ENCODE measurements around the gene VWC2.

The VWC2 gene

DNA sequence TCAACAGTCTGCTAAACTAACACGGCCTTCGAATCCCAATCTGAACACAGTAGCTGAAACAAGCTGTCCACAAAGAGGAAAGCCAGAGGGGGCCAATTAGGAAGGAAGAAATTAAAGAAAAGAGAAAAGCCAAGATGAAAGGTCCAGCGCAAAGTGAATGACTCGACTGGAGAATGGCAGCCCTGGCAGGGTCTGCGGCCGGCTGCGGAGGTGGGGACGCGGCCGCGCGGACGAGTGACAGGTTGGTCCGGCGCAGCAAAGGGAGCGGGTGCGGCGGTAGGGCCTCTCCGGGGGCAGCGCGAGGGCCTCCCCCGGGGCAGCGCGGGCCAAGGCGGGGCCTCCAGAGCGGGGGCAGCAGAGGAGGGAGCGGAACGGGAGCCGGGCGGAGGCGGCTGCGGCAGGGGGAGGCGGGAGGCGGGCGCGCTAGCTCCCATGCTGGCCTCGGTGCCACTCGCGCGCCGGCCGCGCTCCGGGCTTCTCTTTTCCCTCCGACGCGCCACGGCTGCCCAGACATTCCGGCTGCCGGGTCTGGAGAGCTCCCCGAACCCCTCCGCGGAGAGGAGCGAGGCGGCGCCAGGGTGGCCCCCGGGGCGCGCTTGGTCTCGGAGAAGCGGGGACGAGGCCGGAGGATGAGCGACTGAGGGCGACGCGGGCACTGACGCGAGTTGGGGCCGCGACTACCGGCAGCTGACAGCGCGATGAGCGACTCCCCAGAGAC is at the start of gene VWC2:
Gene VWC2 (plus strand): TSS at position 421 of the 718 bp plus-strand sequence. CDS start 1,798 bp downstream, outside the sequence.
- DNase-seq (ENCODE audit: low spot score): no peak

DNA sequence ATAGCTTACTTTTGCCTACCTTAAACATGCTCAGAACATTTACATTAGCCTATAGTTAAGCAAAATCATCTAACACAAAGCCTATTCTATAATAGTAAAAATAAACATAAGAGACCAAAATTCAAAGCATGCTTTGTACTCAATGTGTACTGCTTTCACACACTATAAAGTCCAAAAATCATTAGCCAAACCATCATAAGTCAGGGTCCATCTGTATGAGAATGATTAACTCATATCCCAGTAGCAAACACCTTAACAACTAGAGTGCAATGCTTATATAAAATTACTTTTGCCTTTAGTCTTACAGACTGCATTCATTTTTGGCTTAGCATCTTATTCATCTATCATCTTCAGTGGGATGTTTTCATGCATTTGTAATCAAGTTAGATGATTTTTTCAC is 49.4 kb upstream of the VWC2 start:
- no peak for DNase-seq (ENCODE audit: low spot score)

DNA sequence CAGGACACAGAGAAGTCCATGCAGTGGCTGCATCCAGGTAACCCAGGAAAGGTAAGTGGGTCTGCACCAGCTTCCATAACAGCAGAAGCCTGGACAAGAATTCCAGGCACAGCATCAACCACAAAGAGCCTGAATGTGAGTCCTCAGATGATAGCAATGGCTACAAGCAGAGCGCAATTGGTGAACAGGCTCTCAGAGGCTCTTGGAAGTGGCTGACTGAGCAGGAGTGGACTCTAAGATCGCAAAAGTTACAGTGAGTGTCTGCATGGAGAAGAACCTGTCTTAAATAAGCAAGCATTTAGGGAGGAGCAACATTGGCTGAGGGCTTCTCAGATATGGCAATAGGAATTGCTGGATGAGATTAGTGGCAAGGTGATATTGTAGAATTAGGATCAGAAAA is 41.6 kb upstream of the VWC2 start:
- no peak for DNase-seq (ENCODE audit: low spot score)

DNA sequence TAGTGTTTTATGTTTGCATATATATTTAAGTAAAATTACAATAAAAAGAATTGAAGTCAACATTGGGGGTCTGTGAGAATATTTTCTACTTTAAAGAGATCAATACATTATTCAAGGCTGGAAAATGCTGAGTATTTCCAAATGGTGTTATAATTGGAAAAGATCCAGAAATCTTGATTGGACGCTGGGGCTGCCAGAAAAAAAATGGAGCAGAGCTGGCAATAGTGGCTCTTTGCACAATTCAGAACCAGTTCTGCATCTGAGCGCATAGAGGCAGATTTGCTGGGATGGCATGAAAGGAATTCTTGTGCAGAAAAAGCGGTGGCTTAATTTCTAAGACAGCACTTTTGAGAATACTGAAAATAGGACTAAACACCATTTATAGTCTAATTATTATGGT is 10.8 kb upstream of the VWC2 start:
- no peak for DNase-seq (ENCODE audit: low spot score)

DNA sequence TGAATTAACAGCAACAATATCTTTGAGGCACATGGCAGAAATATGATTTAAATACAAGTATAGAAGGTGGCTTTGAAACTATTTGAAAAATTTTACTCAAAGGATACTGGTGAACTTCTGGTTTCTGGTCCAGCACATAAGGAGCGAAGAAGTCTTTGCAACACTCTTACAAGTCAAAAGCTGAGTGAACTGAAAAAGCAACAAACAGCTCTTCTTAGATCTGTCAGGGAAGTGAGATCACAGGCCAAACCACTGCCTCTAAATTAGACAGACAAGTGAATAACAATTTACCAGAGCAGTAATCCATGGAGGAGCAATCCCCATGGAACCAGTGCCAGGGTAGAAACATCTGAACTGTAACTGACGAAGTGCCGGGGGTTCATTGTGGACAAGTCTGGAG is 9.6 kb upstream of the VWC2 start:
- no peak for DNase-seq (ENCODE audit: low spot score)

DNA sequence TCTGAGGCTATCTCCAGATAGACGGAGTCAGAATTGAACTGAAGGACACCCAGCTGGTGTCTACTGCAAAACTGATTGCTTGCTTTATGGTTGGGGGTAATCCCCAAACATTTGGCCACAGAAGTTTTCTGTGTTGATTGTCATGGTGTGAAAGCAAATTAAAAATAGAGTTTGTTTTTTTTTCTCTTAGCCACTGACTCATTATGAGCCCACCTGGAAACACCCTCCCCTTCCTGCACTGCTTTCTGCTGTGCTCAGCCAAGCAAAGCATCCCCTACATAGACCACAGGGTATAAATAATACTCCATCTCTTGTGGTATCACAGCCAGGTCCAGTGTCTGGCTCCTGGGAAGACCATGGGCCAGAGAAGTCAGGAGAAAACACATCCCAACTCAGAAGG is 6.5 kb upstream of the VWC2 start:
- DNase-seq (ENCODE audit: low spot score): no peak

DNA sequence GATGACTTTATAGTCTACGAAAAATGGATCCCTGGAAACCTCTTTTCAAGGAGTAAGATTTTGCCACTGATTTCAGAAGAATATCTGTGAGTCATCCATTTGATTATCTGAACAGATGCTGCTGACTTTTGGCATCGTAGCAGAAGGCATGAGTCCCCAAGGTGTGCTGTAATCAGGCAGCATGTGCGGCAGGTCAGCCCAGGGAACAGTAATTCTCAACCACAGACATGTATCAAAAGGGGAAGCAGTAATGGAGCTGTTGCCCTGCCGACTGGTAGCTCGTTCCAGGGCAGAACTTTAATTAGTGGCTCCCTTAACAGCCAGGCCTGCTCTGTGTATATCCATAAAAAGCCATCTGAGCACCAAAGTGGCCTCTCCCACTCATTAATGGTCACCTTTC is 5.7 kb upstream of the VWC2 start:
- DNase-seq (ENCODE audit: low spot score): no peak

DNA sequence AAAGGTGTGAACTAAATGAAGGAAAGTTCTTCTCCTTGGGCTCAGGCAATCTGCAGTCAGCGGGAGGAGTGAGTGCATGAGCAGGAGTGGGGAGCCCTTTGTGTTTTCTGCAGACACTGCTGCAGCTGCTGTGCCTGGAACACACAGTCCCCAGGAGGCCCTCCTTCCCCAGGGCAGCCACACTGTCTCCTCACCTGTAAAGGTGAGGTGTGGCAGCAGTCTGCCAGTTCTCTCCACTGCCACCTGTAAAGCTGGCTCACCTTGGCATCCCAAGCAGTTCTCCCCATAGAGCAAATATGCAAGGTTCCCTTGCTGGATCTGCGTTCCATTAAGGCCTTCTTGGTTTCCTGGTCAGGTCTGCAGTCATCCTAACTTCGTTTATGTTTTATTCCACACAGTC is 5.2 kb upstream of the VWC2 start:
- no peak for DNase-seq (ENCODE audit: low spot score)

DNA sequence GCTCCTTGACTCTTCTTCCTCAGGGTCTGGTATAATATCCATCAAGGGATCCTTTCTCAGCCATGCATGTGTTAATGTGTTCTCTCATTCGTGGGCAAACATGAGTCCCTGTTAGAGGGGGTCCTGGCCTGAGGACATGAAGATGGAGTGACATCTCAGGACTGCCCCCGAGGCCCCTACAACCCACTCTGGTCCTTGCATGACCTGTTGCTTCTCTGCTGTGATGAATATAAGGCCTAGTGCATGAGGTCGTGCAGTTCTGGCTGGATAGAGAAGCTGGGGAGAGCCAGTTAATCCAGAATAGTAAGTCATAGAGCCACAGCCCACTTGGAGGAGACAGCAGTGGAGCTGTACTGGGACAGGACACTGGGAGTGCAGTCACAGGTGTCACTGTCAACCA is 4.6 kb upstream of the VWC2 start:
- no peak for DNase-seq (ENCODE audit: low spot score)

DNA sequence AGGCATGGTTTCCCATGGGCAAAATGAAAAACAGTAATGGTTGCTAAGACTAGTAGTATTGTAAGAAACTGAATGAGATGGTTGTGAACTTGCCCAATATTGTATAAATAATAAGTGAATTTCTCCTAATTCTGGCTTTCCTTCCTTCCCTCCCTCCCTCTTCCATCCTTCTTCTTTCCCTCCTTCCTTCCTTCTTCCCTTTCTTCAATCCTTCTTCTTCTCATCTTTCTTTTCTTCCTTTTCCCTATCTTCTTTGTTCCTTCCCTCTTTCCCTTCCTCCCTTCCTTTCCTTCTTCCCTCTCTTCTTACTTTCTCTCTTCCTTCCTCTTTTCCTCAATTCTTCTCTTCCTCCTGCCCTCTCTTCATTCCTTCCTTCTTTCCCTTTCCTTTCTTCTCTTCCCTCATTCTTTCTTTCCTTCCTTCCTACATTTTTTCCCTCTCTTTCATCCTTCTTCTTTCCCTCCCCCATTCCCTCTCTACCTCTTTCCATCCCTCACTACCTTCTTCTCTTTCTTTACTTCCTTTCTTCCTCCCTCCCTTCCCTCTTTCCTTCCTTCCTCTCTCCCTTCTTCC is 4.1 kb upstream of the VWC2 start:
- no peak for DNase-seq (ENCODE audit: low spot score)

DNA sequence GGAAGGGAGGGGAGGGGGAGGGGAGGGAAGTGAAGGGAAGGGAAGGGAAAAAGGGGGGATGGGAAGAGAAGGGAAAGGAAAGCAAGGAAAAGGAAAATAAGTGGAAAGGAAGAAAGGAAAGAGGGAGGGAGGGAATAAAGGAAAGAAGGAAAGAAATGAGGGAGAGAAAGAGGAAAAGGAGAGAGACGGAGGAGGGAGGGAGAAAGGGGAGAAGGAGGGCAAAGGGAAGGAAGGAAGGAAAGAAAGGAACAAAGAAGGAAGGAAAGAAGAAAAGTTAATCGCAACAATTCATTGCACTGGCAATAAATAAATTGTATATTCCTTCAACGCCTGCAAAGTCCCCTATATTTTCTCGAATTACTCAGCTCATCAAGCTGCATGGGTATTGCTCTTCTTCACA is 2.6 kb upstream of the VWC2 start:
- no peak for DNase-seq (ENCODE audit: low spot score)

DNA sequence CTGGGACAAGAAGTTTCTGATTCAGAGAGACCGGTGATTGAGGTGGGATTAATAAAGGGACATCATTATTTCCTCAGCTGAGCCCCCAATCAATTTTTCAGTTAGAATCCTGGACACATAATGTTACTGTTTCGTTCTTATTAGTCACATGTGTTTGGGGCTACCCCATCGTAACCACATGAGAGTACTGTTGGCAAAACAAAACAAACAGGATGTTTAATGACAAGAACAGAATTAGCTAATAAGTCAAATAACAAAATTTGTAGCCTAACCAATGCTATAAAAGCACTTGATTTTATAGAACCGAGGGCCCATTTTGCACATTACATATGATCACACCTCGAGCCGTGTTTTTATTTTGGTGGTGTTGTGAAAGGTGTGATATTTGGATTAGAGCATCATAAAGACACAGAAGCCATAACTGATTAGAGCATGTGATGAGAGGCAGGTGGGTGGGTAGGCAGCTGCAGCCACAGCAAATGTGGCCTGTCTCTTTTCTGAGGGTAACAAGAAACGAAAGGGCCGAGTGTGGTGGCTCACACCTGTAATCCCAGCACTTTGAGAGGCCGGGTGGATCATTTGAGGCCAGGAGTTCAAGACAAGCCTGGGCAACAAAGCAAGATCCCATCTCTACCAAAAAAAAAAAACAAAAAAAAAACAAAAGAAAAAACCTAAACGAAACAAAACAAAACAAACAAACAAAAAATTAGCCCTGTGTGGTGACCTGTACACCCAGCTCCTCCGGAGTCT is 1.8 kb upstream of the VWC2 start:
- DNase-seq (ENCODE audit: low spot score): no peak

DNA sequence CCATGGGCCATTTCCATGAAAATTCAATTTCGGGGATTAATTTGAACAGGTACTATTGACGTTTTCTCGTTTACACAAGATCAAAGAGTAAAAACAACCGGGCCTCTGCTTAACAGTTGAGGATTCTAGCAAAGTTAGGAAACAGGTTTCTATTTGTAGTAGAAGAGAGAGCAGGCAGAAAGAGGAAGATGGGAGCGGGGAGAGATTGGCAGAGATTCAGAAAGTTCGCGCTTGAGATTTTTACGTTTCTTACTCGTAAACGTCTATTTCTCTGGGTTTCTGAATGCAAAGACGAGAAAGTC is 571 bp upstream of the VWC2 start:
- no peak for DNase-seq (ENCODE audit: low spot score)

DNA sequence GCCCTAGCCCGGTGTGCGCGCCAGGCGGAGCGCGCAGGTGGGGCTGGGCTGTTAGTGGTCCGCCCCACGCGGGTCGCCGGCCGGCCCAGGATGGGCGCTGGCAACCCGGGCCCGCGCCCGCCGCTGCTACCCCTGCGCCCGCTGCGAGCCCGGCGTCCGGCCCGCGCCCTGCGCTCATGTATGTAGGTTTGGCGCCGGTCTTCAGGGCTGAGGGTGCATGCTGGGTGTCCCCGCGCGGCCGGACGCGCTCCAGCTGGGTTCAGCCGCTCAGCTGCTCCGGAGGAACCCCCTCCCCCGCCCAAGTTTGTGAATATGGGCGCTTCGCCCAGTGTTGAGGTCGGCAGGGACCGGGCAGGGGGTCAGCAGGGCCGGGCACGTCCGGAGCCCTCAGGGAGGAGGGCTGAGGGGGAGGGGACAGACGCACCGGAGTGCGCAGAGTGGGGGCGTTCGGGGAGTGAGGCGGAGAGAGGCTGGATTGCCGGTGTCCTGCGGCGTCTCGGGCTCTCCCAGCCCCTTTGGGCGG is 559 bp downstream of the VWC2 start:
- DNase-seq (ENCODE audit: low spot score): no peak

DNA sequence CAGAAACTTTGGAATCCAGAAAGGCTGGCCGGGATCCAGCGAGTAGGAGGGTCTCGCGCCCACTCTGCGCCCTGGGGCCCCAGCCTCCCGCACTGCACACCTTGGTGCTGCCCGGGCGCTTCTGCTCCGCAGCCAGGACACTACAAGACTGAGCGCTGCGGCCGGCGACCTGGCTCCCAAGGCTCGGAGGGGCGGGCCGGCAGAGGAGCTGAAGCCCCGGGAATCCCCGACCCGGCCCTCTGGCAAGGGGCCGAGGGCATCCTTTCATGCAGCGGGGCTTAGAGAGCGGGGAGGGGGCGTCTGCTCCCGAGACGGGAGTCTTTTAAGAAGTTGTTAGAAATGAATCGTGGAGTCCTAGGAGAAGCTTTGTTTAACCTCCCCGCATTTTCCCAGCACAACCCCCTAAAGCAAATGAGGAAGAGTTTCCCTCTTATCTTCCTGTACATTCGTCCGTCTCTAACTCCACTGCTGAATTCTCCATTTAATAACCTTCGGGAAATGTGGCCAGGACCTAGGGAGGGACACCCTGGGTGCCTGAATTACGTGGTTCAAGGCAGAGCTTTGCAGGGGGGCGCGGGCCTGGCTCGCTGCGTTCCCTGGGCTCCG is 1.1 kb downstream of the VWC2 start:
- no peak for DNase-seq (ENCODE audit: low spot score)

DNA sequence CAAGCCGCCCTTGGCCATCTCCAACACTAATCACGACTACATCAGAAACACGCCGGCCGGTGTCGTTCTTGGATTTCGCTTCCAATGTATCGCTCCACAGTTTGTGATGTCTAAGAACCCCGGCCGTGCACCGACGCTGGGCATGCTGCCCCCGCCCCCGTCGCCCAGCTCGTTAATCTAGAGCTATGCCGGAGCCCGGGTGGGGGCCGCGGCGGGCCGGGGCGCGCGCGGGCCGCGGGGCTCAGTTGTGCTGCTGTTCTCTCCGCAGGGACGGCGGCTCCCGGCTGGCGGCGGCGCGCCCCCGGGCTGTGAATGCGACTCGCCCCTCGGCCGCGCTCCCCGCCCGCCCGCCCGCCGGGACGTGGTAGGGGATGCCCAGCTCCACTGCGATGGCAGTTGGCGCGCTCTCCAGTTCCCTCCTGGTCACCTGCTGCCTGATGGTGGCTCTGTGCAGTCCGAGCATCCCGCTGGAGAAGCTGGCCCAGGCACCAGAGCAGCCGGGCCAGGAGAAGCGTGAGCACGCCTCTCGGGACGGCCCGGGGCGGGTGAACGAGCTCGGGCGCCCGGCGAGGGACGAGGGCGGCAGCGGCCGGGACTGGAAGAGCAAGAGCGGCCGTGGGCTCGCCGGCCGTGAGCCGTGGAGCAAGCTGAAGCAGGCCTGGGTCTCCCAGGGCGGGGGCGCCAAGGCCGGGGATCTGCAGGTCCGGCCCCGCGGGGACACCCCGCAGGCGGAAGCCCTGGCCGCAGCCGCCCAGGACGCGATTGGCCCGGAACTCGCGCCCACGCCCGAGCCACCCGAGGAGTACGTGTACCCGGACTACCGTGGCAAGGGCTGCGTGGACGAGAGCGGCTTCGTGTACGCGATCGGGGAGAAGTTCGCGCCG is 1.9 kb downstream of the VWC2 start:
- no peak for DNase-seq (ENCODE audit: low spot score)

DNA sequence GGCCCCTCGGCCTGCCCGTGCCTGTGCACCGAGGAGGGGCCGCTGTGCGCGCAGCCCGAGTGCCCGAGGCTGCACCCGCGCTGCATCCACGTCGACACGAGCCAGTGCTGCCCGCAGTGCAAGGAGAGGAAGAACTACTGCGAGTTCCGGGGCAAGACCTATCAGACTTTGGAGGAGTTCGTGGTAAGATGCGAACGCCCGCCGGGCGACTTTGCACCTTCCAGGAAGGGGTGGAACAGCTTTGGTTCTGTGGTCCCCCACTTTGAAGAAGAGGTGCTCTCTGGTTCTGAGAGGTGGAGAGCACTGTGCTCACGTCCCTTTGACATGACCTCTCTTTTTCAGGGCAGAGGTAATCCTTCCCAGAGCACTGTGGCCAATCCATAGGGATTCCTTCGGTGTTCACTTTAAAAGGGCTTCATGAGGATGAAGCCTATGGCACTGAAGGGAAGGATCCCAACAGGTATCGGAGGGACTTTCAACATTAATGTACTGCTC is 2.6 kb downstream of the VWC2 start:
- DNase-seq (ENCODE audit: low spot score): no peak

DNA sequence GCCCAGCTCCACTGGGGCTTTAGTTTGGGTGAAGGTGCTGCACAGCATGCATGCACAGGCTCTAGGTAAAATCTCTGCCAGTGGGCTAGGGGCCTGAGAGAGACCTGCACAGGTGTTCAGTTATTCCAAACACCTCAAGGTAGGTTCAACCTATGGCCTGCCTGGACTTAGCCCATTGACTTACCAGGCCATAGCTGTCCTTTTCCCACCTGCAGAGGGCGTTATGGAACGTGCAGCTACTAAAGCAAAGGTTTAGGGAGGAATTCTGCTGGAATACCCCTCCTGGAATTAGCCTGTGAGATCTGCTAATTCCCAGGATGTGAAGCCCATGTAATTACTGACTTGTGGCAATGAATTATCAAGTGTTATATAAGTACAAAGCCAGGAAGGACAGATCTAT is 3.6 kb downstream of the VWC2 start:
- no peak for DNase-seq (ENCODE audit: low spot score)

DNA sequence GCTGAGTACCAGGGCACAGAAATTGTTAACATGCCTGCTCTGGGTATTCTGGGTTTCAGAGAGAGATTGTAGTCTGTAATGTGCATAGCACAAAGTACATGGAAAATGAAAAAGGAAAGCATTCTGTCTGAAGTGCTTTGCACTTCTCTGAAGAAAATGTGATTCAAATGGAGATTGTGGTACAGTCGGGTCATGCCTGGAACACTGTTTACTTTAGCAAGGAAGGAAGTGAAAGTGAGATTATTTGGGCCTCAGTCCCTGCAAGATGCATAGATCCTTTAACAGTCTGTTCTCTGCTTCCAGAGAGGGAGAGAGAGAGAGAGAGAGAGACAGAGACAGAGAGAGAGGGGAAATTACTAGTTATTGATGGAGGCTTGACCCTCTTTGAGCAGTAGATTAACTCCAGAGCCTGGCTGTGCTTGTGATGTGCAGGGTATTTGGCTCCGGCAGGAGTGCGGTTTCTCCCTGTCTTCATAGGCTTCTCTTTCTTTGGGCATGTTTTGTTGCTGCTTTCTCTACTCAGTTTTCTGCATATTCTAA is 5.4 kb downstream of the VWC2 start:
- no peak for DNase-seq (ENCODE audit: low spot score)

DNA sequence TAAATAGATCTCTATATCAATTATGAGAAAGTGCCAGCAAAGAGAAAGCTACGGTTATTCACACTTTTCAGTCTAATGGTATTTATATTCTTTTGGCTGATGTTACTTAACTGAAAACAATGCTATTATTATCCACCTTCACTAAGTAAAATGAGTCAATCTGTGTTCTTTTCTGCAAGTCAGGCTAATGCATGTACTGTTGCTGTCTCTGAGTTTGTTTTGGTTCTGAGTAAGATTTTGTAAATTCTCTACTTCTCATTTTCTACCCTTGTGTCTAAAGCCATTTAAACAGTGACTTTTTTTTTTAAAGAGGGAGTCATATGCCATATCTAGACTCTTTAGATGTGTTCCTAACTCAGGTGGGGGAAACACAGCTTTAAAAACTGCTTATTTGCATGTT is 7.5 kb downstream of the VWC2 start:
- DNase-seq (ENCODE audit: low spot score): no peak

DNA sequence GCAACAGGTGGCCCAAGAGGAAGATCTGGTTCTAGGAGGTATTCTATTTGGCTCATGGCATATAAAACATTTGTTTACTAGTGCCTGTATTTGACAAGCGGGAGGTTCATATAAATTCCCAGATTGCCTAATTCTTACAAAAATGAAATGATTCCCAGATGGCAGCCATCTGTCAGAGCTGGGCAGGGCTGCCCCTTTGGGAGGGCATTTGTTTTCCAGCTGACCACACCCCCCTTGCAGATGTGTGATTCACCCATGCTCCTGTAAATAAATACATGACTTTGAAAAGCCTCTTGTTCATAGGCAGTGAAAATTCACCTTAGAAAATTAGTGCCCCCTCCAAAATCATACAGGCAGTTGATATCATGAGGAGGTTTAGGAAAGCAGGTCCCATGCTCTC is 8.6 kb downstream of the VWC2 start:
- DNase-seq (ENCODE audit: low spot score): no peak

DNA sequence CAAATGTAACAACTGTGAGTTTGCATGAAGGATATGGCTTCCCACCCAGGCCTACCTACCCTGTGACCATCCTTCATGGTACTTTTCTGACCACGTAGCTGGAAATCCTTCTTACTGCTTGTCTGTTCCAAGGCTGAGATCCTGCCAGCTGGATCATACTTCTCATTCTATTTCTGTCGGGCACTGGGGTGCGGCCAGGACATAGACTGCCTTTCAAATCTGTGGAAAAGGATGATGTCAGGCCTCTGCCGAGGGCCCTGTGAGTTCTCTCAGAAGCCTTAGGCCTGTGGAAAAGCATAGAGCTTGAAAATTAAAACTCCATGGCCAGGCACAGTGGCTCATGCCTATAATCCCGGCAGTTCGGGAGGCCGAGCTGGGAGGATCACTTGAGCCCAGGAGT is 10.0 kb downstream of the VWC2 start:
- no peak for DNase-seq (ENCODE audit: low spot score)

Data from CD4-positive, alpha-beta T cell treated with Interleukin-2 at 100 ng/mL for 4 hours (primary cell).